22Rv1 (cell line): Measurements from ENCODE around the gene EPHA6.

ENCODE experiments used
- CTCF ChIP-seq: fragments of 450-650 bp; IDR thresholded peaks from 2 replicates; pipeline ENCODE4 v1.5.1; 2017; ENCODE audit warnings: mild to moderate bottlenecking
- ZFX ChIP-seq: fragments of 450-650 bp; IDR thresholded peaks from 2 replicates; pipeline ENCODE4 v1.6.1; 2017; ENCODE audit warnings: antibody characterized with exemption, borderline replicate concordance

- TF ChIP-seq CTCF (no peak), ZFX (no peak)
Measured at GRCh38 chr3:97277708-97278107, 463.3 kb downstream of the EPHA6 start.
